ENCODE measurements around the gene NBEAL1. TPM values are rescaled to one million over a fixed set of nuclear protein-coding genes. Genes with fewer than 3 reads are reported as not detected.
"Not testable (repeated sequence)": the region's sequence is repeated elsewhere in the genome, so short reads cannot be mapped to it uniquely, and the experiment has no call there.

The NBEAL1 gene
- total RNA-seq, result 62.7 TPM

- peak; percentile 98 for DNase-seq
Observed at GRCh38 chr2:203014456-203015199, at the start of gene NBEAL1. Gene NBEAL1 (plus strand): TSS chr2:203014875. CDS start chr2:203016385, 1,510 bp downstream.

DNA sequence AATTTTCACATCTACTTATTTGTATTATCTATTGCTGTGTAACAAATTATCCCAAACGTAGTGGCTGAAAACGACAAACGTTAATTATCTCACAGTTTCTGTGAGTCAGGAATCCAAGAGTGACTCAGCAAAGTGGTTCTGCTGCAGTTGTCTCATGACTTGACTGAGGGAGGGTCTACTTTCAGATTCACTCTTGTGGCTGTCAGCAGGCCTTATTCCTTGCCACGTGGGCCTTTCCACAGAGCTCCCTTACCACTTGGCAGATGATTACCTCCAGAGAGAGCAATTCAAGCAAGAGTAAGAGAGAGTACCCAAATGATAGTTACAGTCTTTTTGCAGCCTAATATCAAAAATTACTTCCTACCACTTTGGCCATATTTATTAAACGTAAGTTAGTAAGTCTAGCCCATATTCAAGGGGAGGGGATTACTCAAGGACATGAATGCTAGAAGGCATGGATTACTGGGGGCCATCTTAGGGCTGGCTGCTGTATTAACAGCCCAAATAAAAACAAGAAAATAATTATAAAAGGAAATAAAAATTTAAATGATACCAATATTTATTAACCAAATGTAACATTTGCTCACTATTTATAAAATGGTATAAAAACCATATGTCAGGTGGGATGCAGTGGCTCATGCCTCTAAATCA, 48.7 kb upstream of the NBEAL1 start:
- DNase-seq, result no peak

DNA sequence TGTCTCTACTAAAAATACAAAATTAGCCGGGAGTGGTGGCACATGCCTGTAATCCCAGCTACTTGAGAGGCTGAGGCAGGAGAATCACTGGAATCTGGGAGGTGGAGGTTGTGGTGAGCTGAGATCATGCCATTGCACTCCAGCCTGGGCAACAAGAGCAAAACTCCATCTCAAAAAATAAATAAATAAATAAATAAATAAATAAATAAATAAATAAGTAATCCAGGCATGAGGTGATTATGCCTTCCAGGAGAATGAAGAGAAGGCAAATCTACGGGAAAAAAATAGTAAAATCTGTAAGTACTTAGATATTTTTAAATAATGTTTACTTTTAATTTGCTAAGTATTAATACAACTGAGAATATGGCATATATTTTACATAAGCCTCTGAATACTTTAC, 45.3 kb upstream of the NBEAL1 start:
- DNase-seq, result not testable (repeated sequence)

DNA sequence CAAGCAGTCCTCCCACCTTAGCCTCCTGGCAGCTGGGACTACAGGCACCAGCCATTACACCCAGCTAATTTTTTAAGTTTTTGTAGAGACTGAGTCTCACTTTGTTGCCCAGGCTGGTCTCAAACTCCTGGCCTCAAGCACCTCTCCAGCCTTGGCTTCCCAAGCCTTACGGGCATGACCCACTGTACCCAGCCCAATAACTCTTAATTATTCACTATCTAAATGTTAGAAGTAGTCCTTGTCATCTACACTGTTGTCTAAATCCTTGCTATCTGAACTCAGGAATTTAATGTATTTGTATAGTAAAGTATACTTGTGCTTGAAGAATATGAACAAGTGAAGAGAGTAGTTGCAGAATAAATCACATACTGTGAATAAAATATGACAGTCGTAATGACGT, 37.9 kb upstream of the NBEAL1 start:
- no peak for DNase-seq

GRCh38 chr2:202982779-202983491, 31.7 kb upstream of the NBEAL1 start:
- no peak for DNase-seq

- DNase-seq, result no peak
Observed at GRCh38 chr2:202989749-202990148, 24.9 kb upstream of the NBEAL1 start.

- DNase-seq, result no peak
Observed at GRCh38 chr2:202990501-202990900, 24.2 kb upstream of the NBEAL1 start.

DNA sequence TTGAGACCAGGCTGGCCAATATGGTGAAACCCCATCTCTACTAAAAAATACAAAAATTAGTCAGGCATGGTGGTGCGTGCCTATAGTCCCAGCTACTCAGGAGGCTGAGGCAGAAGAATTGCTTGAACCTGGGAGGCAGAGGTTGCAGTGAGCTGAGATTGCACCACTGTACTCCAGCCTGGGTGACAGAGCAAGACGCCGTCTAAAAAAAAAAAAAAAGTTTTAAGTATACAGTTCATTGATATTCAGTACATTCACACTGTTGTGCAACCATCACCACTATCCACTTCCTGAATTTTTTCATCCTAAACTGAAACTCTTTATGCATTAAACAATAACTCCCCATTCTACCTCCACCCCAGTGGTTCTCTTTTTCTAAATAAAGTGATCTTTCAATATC, 17.6 kb upstream of the NBEAL1 start:
- DNase-seq, result not testable (repeated sequence)

DNA sequence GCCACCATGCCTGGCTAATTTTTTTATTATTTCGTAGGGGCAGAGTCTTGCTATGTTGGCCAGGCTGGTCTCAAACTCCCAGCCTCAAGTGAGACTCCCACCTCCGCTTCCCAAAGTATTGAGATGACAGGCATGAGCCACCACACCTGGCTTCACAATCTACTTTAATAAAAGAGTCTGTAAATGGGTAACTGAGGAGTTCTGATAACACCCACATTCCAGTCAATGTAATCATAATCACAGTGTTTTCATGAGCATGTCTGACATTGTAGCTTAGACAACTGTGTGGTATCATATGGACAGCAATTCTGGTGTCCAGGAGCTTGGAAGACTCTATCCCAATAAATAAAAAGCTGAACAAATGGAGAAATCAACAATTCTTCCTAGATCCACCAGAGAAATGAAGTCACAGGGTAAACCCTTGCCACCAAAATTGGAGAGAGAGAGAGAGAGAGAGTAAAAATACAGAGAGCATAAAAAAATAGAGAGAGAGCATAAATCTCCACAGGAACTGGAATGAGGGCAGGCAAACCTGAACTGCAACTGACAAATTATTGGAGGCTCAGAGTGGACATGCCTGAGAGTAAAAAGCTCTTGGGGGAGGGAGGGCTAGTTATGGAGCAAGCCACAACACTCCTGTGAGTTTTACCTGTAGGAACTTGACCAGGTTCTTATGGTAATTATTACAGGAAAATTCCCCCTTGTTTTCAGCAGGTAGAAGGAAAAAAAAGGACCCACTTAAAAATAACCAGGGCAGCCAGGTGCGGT, 12.4 kb upstream of the NBEAL1 start:
- no peak for DNase-seq

DNA sequence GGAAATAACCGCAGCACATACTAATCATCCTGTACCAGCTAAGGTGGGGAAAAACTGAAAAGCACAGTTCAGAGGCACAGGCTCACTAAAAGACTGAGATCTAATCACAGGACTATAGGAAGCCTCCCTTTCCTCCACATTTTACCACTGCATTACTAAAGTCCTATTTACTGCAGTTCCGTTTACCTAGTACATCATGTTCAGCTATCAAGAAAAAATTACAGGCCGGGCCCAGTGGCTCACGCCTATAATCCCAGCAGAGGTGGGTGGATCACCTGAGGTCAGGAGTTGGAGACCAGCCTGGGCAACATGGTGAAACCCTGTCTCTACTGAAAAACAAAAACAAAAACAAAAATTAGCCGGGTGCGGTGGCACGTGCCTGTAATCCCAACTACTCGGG, 11.0 kb upstream of the NBEAL1 start:
- no peak for DNase-seq

GRCh38 chr2:203016716-203017115, 2.0 kb downstream of the NBEAL1 start:
- no peak for DNase-seq

DNA sequence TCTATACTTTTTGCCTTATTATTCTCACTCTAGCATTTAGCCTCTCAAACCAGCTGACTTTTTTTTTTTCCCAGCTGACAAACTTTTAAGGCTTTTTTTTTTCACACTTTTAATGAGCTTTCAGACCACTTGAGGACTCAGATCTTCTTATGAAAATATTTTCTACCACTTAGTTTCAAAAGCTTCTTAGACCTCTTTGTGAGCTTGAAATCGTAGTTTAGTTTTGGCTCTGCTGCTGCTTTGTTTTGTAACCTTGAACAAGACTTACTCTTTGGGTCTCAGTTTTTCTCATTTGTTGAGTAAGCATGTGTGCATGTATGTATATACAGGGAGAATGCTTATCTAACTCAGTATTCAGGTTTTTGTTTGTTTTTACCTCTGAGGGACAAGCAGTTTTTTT, 3.5 kb downstream of the NBEAL1 start:
- no peak for DNase-seq

- DNase-seq, result no peak
Observed at GRCh38 chr2:203019142-203019541, 4.5 kb downstream of the NBEAL1 start.

DNA sequence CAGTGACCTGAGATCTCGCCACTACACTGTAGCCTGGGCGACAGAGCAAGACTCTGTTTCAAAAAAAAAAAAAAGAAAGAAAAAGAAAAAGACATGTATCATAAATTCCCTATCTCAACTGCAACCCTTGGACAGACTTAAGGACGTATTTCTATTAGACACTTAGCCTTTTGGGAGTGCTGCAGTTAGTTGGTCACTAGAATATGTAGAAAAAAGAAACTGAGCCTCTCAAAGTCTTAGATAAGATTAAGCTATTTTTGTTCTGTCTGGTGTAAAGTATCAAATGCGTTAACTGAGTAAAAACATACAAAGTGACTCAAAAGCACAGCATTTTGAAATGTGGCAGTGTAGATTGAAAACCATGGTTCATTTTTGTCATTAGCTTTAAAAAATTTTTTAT, 7.3 kb downstream of the NBEAL1 start:
- no peak for DNase-seq

- no peak for DNase-seq
Observed at GRCh38 chr2:203022751-203023150, 8.1 kb downstream of the NBEAL1 start.

- DNase-seq, result no peak
Observed at GRCh38 chr2:203025592-203025991, 10.9 kb downstream of the NBEAL1 start.

- DNase-seq, result no peak
Observed at GRCh38 chr2:203030545-203030944, 15.9 kb downstream of the NBEAL1 start.

- no peak for DNase-seq
Observed at GRCh38 chr2:203030991-203031390, 16.3 kb downstream of the NBEAL1 start.

GRCh38 chr2:203033395-203033794, 18.7 kb downstream of the NBEAL1 start:
- no peak for DNase-seq

DNA sequence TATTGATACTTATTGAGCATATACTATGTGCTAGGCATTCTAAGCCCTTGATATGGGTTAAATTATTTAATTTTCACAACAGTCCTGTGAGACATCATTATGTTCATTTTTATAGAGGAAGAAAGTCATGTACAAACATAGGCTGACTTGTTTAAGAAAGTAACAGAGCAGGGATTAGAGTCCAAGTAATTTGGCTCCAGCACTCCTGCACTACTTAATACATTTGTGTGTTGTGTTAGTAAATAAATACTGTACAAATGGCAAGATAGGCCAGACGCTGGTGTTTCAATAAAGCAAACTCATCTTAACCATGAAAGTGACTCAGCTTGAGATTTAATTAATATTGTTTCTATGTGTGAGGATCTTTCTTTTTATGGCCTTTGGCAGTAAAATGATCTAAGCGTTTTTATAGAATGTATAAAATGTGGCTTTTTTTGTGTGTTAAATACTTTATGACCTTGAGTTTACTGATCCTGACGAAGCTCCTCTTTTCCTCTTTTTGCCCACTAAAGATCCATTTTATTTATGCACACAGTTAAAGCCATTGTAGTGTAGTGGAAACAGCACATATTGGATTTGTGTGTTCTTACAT, 21.3 kb downstream of the NBEAL1 start:
- no peak for DNase-seq

GRCh38 chr2:203037026-203037425, 22.4 kb downstream of the NBEAL1 start:
- no peak for DNase-seq

DNA sequence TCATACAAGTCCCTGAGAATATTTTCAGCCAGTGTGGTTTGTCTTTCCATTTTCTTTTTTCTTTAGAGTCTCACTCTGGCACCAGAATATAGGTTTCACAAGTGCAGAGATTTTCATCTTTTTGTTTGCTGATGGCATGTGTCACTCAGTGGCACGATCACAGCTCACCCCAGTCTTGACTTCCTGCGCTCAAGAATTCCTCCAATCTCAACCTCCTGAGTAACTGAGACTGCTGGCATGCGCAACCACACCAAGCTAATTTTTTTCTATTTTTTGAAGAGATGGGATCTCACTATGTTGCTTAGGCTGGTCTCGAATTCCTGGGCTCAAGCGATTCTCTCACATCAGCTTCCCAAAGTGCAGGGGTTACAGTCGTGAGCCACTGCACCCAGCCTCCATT, 23.9 kb downstream of the NBEAL1 start:
- no peak for DNase-seq

Measured in occipital lobe (tissue), 2 donors.